Pancreas (tissue), 10 donors: ENCODE data around the gene WIPI1. TPM values are rescaled to one million over a fixed set of nuclear protein-coding genes. Genes with fewer than 3 reads are reported as not detected.

ENCODE experiments used
- ATAC-seq, 4 donors: fragments of 200-7000 bp; cut with Tn5 transposase; one replicate each; pipeline versions ENCODE4 v1.8.0 to v1.9.1; 2020; ENCODE audit warnings: mild to moderate bottlenecking in 4 of 4, moderate library complexity in 4 of 4
- DNase-seq, 6 donors: peaks; one replicate each; pipeline ENCODE4 v3.0.0-alpha.2; 2020
- FAIRE-seq: peaks from 2 replicates; lab custom pipeline; 2012; peaks lifted over from hg19 to GRCh38; lab: Jason Lieb, UNC
- H3K27ac ChIP-seq, 4 donors: fragments of 200-600 bp; sonication (generic); 1 replicate in 3 of 4; 2 replicates in 1 of 4; pipeline versions ENCODE4 v1.5.0 to v1.8.0; 2020
- H3K27me3 ChIP-seq, 4 donors: fragments of 200-600 bp; one replicate each; pipeline ENCODE4 v1.8.0; 2021
- H3K36me3 ChIP-seq, 3 donors: fragments of 200-600 bp; sonication (generic) in 1 of 3; one replicate each; pipeline versions ENCODE4 v1.5.0 to v1.8.0; 2020 to 2021
- H3K4me1 ChIP-seq, 3 donors: fragments of 200-600 bp; one replicate each; pipeline ENCODE4 v1.8.0; 2021
- H3K4me3 ChIP-seq, 4 donors: fragments of 200-600 bp; sonication (generic) in 2 of 4; one replicate each; pipeline versions ENCODE4 v1.5.0 to v1.8.0; 2020 to 2021
- H3K9me3 ChIP-seq, 4 donors: fragments of 200-600 bp; one replicate each; pipeline ENCODE4 v1.8.0; 2021
- WGBS, 2 donors: extraction: QIAGEN DNeasy Blood & Tissue Kit; methylation state at CpG; one replicate each; pipeline ENCODE4 v1.1.7; 2013; 5-methylcytosine and 5-hydroxymethylcytosine counted together
- intact Hi-C, 3 donors: fragments of 100-400 bp; cut with DNase I; formaldehyde crosslinking; loops; one replicate each; pipeline versions ENCODE4 v1.11.1 to v1.14.2; 2022
- polyA plus RNA-seq, 2 donors: library from polyadenylated mRNA; stranded (reverse); fragments of 200-250 nt; gene quantifications; one replicate each; pipeline ENCODE4 v1.2.3, GENCODE V29; 2013
- total RNA-seq, 6 donors: library from RNA; stranded (reverse); fragmentation: NEBNext Ultra II Directional in 4 of 6; extraction: Animal tissue kit (Norgen Biotek cat#: 25700) in 4 of 6; gene quantifications; one replicate each; pipeline versions ENCODE4 v1.2.1 to v1.2.4, GENCODE V29; 2021 to 2023
- TF ChIP-seq, protein P1 (sequence below), 4 donors: fragments of 200-600 bp; sonication (generic) in 3 of 4; IDR thresholded peaks; one replicate each; pipeline versions ENCODE4 v1.5.0 to v1.8.0; 2021; ENCODE audit warnings: antibody characterized with exemption in 4 of 4
- donor health status: healthy with polysubstance abuse.
- donor health status: DM: no; HTN: no; CAD: no; lungs with moderate emphysema.
- donor health status: DM: no; HTN: no; CAD: no.
- donor health status: control.
- donor health status: control.
- donor health status: Bipolar disorder and iron deficiency.
- donor health status: DM: yes; HTN: yes; CAD: no.
- donor health status: DM: no; HTN: no; CAD: no.
- donor health status: DM: no; HTN: no; CAD: no.
- donor health status: DM: yes; HTN: yes; CAD: no.

WIPI1 gene
- total and polyA plus RNA-seq, 8 donors: 14.0 to 32.2 (median 25.4) TPM

DNA sequence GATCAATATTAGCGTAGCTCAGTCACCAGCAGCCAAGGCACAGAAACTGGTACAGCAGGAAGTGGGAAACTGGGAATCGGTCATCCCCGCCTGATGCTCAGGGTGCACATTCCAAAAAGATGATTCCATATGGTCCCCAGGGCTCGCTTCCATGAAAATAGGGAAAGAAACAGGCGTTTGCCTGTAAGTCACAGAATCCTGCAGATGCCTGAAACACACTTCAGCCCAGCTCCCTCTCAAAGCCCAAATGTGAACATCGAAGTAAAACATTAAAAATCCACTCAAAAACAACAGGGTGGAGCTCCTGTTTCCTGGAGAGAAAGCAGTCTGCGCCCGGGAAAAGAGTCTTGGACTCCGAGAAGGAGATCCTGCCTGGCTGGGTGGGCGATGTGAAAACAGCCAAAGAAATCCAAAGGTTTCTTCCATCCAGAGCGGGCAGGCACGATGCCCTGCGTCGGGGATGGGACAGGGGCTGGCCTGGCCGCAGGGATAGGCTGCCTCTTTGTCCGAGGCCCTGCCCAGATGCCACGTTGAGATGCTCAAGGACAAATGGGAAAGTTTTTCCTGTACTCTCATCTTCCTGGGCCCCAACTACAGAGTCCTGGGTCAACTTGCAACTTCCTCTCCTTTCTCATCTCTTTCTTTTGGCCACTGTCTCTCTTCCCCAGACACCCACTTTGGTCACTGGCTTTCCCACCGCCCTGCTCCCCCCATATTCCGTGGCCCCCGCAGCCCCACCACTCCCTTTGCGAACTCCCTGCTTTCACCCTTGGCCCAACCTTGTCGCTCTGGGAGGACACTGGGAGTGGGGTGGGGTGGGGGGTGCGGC, 743 bp downstream of the WIPI1 start:
- Histone ChIP-seq H3K9me3 (no peaks in the 10 kb centered on the region), H3K27ac (peak overlapping the region; percentile 63 to 91 (median 76)), H3K36me3 (peaks cover 0 to 3% (median 0%) of the 10 kb centered on the region in 3 donors), H3K4me1 (peaks cover 5 to 21% (median 8%) of the 10 kb centered on the region in 3 donors), H3K4me3 (peak overlapping the region; percentile 38 to 83 (median 60)), H3K27me3 (no peaks in the 10 kb centered on the region)
- ATAC-seq (peak; percentile 53 to 69 (median 66)), FAIRE-seq (no peak), DNase-seq (peak; percentile 62 to 80 (median 68))
- 4% methylated on average over 23 of the region's 23 CpGs for WGBS, 2 donors
- intact Hi-C loops: no loop called here
- TF ChIP-seq, protein P1, sequence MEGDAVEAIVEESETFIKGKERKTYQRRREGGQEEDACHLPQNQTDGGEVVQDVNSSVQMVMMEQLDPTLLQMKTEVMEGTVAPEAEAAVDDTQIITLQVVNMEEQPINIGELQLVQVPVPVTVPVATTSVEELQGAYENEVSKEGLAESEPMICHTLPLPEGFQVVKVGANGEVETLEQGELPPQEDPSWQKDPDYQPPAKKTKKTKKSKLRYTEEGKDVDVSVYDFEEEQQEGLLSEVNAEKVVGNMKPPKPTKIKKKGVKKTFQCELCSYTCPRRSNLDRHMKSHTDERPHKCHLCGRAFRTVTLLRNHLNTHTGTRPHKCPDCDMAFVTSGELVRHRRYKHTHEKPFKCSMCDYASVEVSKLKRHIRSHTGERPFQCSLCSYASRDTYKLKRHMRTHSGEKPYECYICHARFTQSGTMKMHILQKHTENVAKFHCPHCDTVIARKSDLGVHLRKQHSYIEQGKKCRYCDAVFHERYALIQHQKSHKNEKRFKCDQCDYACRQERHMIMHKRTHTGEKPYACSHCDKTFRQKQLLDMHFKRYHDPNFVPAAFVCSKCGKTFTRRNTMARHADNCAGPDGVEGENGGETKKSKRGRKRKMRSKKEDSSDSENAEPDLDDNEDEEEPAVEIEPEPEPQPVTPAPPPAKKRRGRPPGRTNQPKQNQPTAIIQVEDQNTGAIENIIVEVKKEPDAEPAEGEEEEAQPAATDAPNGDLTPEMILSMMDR (IDR thresholded peaks at IDR 0.05): no peak

GRCh38 chr17:68455901-68456338, 1.4 kb downstream of the WIPI1 start:
- 12 to 17% methylated on average over 4 of the region's 4 CpGs for WGBS, 2 donors
- TF ChIP-seq, protein P1 (IDR thresholded peaks at IDR 0.05): no peak
- Histone ChIP-seq H3K27ac (peak overlapping the region in 3 of 4 donors; percentile 75 to 91 (median 78)), H3K27me3 (no peaks in the 10 kb centered on the region), H3K4me3 (peak overlapping the region; percentile 38 to 83 (median 60)), H3K36me3 (peaks cover 0 to 4% (median 0%) of the 10 kb centered on the region in 3 donors), H3K9me3 (no peaks in the 10 kb centered on the region), H3K4me1 (peaks cover 5 to 17% (median 8%) of the 10 kb centered on the region in 3 donors)
- ATAC-seq (no peak), DNase-seq (no peak), FAIRE-seq (no peak)
- intact Hi-C loops: no loop called here

- Histone ChIP-seq H3K4me3 (no peak overlapping the region), H3K27me3 (no peaks in the 10 kb centered on the region), H3K36me3 (peaks cover 0 to 16% (median 4%) of the 10 kb centered on the region in 3 donors), H3K4me1 (peaks cover 5 to 17% (median 8%) of the 10 kb centered on the region in 3 donors), H3K9me3 (no peaks in the 10 kb centered on the region), H3K27ac (no peak overlapping the region)
- ATAC-seq: no peak
- intact Hi-C loops: no loop called here
- TF ChIP-seq, protein P1 (IDR thresholded peaks at IDR 0.05): no peak
- 74 to 75% methylated on average over 5 of the region's 5 CpGs for WGBS, 2 donors
- FAIRE-seq: no peak
- DNase-seq: no peak
These were observed 3.2 kb downstream of the WIPI1 start for GRCh38 chr17:68453991-68454665.

- 80 to 81% methylated on average over 6 of the region's 6 CpGs for WGBS, 2 donors
- intact Hi-C loops: no loop called here
These were observed 4.5 kb downstream of the WIPI1 start for GRCh38 chr17:68452724-68453290.

More at GRCh38 chr17:68452724-68453290, 4.5 kb downstream of the WIPI1 start:
- TF ChIP-seq, protein P1 (IDR thresholded peaks at IDR 0.05): no peak
- peaks cover 5 to 11% (median 8%) of the 10 kb centered on the region in 3 donors for H3K4me1 ChIP-seq
- ATAC-seq (no peak), DNase-seq (no peak), FAIRE-seq (no peak)
- H3K4me3 ChIP-seq: no peak overlapping the region
- H3K27me3 ChIP-seq: no peaks in the 10 kb centered on the region
- H3K9me3 ChIP-seq: no peaks in the 10 kb centered on the region
- no peak overlapping the region for H3K27ac ChIP-seq
- H3K36me3 ChIP-seq: peaks cover 4 to 17% (median 5%) of the 10 kb centered on the region in 3 donors
